Lung (tissue), 12 donors: ENCODE results near the gene CEND1. TPM values are rescaled to one million over a fixed set of nuclear protein-coding genes. Genes with fewer than 3 reads are reported as not detected.
A peak's percentile ranks its signal among the peaks of the same experiment; 100 is the strongest.

Experiments used
- ATAC-seq: fragments of 200-7000 bp; cut with Tn5 transposase; one replicate; pipeline ENCODE4 v1.9.1; 2020; ENCODE audit warnings: moderate number of reproducible peaks; ENCODE audit not compliant: insufficient read depth, low FRiP score
- DNase-seq, 3 donors: peaks; one replicate each; pipeline ENCODE4 v3.0.0-alpha.2; 2013 to 2017
- H3K27ac ChIP-seq, 2 donors: one replicate each; pipeline ENCODE4 v1.5.1; 2013; ENCODE audit warnings: mild to moderate bottlenecking in 2 of 2, moderate library complexity in 2 of 2, control low read depth in 1 of 2, inconsistent platforms in 1 of 2, low read depth in 1 of 2, low read length in 1 of 2
- H3K27me3 ChIP-seq, 3 donors: one replicate each; pipeline ENCODE4 v1.5.1; 2013; ENCODE audit warnings: low read length in 2 of 3; ENCODE audit not compliant: control insufficient read depth in 3 of 3, insufficient read depth in 3 of 3
- H3K36me3 ChIP-seq, 4 donors: one replicate each; pipeline ENCODE4 v1.5.1; 2013; ENCODE audit warnings: low read length in 4 of 4, mild to moderate bottlenecking in 1 of 4, moderate library complexity in 1 of 4; ENCODE audit not compliant: control insufficient read depth in 4 of 4, insufficient read depth in 4 of 4
- H3K4me1 ChIP-seq, 5 donors: one replicate each; pipeline ENCODE4 v1.5.1; 2013; ENCODE audit warnings: low read length in 5 of 5, mild to moderate bottlenecking in 2 of 5, moderate library complexity in 1 of 5; ENCODE audit not compliant: control insufficient read depth in 5 of 5, insufficient read depth in 5 of 5
- H3K4me3 ChIP-seq: one replicate; pipeline ENCODE4 v1.5.1; 2013; ENCODE audit warnings: mild to moderate bottlenecking, control low read depth, moderate library complexity
- H3K9ac ChIP-seq, 2 donors: one replicate each; pipeline ENCODE4 v1.5.1; 2013; ENCODE audit warnings: low read length in 2 of 2, control low read depth in 1 of 2; ENCODE audit not compliant: insufficient read depth in 1 of 2
- H3K9me3 ChIP-seq, 4 donors: one replicate each; pipeline ENCODE4 v1.5.1; 2013; ENCODE audit warnings: low read length in 3 of 4, mild to moderate bottlenecking in 1 of 4, moderate library complexity in 1 of 4; ENCODE audit not compliant: control insufficient read depth in 4 of 4, insufficient read depth in 3 of 4
- CTCF ChIP-seq: IDR thresholded peaks from 2 replicates; pipeline ENCODE4 v1.5.1; 2012; ENCODE audit warnings: mild to moderate bottlenecking; ENCODE audit errors: control extremely low read depth, extremely low read depth
- WGBS, 2 donors: extraction: QIAGEN DNeasy Blood & Tissue Kit; methylation state at CpG; one replicate each; pipeline ENCODE4 v1.1.7; 2013; 5-methylcytosine and 5-hydroxymethylcytosine counted together
- polyA plus RNA-seq, 2 donors: library from polyadenylated mRNA; stranded (reverse); fragments of 200-250 nt; gene quantifications; one replicate each; pipeline ENCODE4 v1.2.1, GENCODE V29; 2013
- total RNA-seq, 2 donors: library from RNA; depleted of rRNA in 1 of 2; stranded (reverse); fragments of >200 nt in 1 of 2; gene quantifications; one replicate each; pipeline ENCODE4 v1.2.1, GENCODE V29; 2014 to 2021
- donor health status: control.
- donor health status: control.
- donor health status: Bipolar disorder and iron deficiency.
- donor health status: healthy.
- donor health status: DM: yes; HTN: yes; CAD: no.

Gene CEND1
- total and polyA plus RNA-seq, 4 donors: 0.10 to 0.18 (median 0.14) TPM; not detected in 1

- peaks cover 0 to 17% (median 6%) of the 10 kb centered on the region in 5 donors for H3K4me1 ChIP-seq
- no peak for DNase-seq
- WGBS, 2 donors: 28 to 66% methylated on average over 2 of the region's 2 CpGs
- no peaks in the 10 kb centered on the region for H3K27me3 ChIP-seq
- H3K36me3 ChIP-seq: peaks cover 0 to 5% (median 2%) of the 10 kb centered on the region in 4 donors
- no peaks in the 10 kb centered on the region for H3K9me3 ChIP-seq
- no peak for ATAC-seq
- TF ChIP-seq CTCF: no peak
- H3K9ac ChIP-seq: no peak overlapping the region
- H3K4me3 ChIP-seq: no peak overlapping the region
- H3K27ac ChIP-seq: peak overlapping the region in 1 of 2 donors; percentile 24
Observed at GRCh38 chr11:749731-750130, 40.2 kb downstream of the CEND1 start.

GRCh38 chr11:748007-748359, 41.9 kb downstream of the CEND1 start:
- Histone ChIP-seq H3K27ac (peak overlapping the region in 1 of 2 donors; percentile 93), H3K4me3 (peak overlapping the region; percentile 99), H3K36me3 (peaks cover 0 to 4% (median 2%) of the 10 kb centered on the region in 4 donors), H3K4me1 (peaks cover 0 to 17% (median 6%) of the 10 kb centered on the region in 5 donors), H3K27me3 (no peaks in the 10 kb centered on the region), H3K9ac (peak overlapping the region; percentile 30 to 37), H3K9me3 (no peaks in the 10 kb centered on the region)
- no peak for TF ChIP-seq CTCF
- WGBS, 2 donors: 0 to 4% methylated on average over 18 of the region's 18 CpGs
- no peak for DNase-seq
- peak; percentile 15 for ATAC-seq

GRCh38 chr11:747158-748006, 42.5 kb downstream of the CEND1 start, which contains the start of gene TALDO1:
Gene TALDO1 (plus strand): TSS chr11:747464. CDS start chr11:747482, 18 bp downstream.
- peaks cover 0 to 17% (median 6%) of the 10 kb centered on the region in 5 donors for H3K4me1 ChIP-seq
- 1% methylated on average over 96 to 112 of the region's 112 CpGs for WGBS, 2 donors

More at GRCh38 chr11:747158-748006, 42.5 kb downstream of the CEND1 start, which contains the start of gene TALDO1:
- H3K9me3 ChIP-seq: no peaks in the 10 kb centered on the region
- ATAC-seq (peak; percentile 99), DNase-seq (peak; percentile 90 to 93 (median 92))
- H3K9ac ChIP-seq: peak within 1 kb of the TSS; percentile 30 to 37
- TF ChIP-seq CTCF: peak; percentile 21
- peak within 1 kb of the TSS; percentile 99 for H3K4me3 ChIP-seq
- peak within 1 kb of the TSS; percentile 93 to 96 for H3K27ac ChIP-seq
- H3K27me3 ChIP-seq: no peaks in the 10 kb centered on the region
- H3K36me3 ChIP-seq: peaks cover 0 to 2% (median 0%) of the 10 kb centered on the region in 4 donors
